Middle frontal gyrus (tissue), 1 donor: ENCODE results near the gene ZAR1L.
A peak's percentile ranks its signal among the peaks of the same experiment; 100 is the strongest.

ENCODE experiments used
- DNase-seq: peaks from one replicate; pipeline ENCODE4 v3.0.0-alpha.2; 2015; ENCODE audit warnings: low spot score; ENCODE audit errors: extremely low spot score

ZAR1L gene

GRCh38 chr13:32302461-32302860, 12.7 kb downstream of the ZAR1L start:
- DNase-seq, result no peak

GRCh38 chr13:32300920-32301319, 14.2 kb downstream of the ZAR1L start:
- no peak for DNase-seq

GRCh38 chr13:32300406-32300805, 14.8 kb downstream of the ZAR1L start:
- no peak for DNase-seq

- no peak for DNase-seq
Measured at GRCh38 chr13:32299893-32300292, 15.3 kb downstream of the ZAR1L start.

- no peak for DNase-seq
Measured at GRCh38 chr13:32298695-32299094, 16.5 kb downstream of the ZAR1L start.

- DNase-seq, result no peak
Measured at GRCh38 chr13:32297206-32297605, 18.0 kb downstream of the ZAR1L start.

- DNase-seq, result no peak
Measured at GRCh38 chr13:32285633-32285965, 29.6 kb downstream of the ZAR1L start.

- DNase-seq, result peak; percentile 56
Measured at GRCh38 chr13:32284927-32285632, 30.1 kb downstream of the ZAR1L start.

- DNase-seq, result no peak
Measured at GRCh38 chr13:32282096-32282711, 33.0 kb downstream of the ZAR1L start.

GRCh38 chr13:32281096-32281495, 34.1 kb downstream of the ZAR1L start:
- no peak for DNase-seq

- no peak for DNase-seq
Measured at GRCh38 chr13:32278426-32278825, 36.7 kb downstream of the ZAR1L start.

GRCh38 chr13:32277839-32278238, 37.3 kb downstream of the ZAR1L start:
- no peak for DNase-seq

- no peak for DNase-seq
Measured at GRCh38 chr13:32272021-32272683, 43.0 kb downstream of the ZAR1L start.

- no peak for DNase-seq
Measured at GRCh38 chr13:32267836-32268439, 47.2 kb downstream of the ZAR1L start.

GRCh38 chr13:32266130-32266529, 49.0 kb downstream of the ZAR1L start:
- no peak for DNase-seq

GRCh38 chr13:32265726-32266125, 49.4 kb downstream of the ZAR1L start:
- DNase-seq, result no peak

GRCh38 chr13:32264407-32264806, 50.8 kb downstream of the ZAR1L start:
- no peak for DNase-seq

GRCh38 chr13:32262619-32263018, 52.5 kb downstream of the ZAR1L start:
- no peak for DNase-seq

- no peak for DNase-seq
Measured at GRCh38 chr13:32262165-32262564, 53.0 kb downstream of the ZAR1L start.

GRCh38 chr13:32261567-32261966, 53.6 kb downstream of the ZAR1L start:
- DNase-seq, result peak; percentile 44

GRCh38 chr13:32259116-32259515, 56.0 kb downstream of the ZAR1L start:
- DNase-seq, result no peak

- DNase-seq, result no peak
Measured at GRCh38 chr13:32257649-32258048, 57.5 kb downstream of the ZAR1L start.
